Left lung (tissue), 10 donors: ENCODE measurements around the gene MICB. TPM values are rescaled to one million over a fixed set of nuclear protein-coding genes. Genes with fewer than 3 reads are reported as not detected.

Source experiments
- ATAC-seq: fragments of 200-7000 bp; cut with Tn5 transposase; one replicate; pipeline ENCODE4 v1.9.1; 2020; ENCODE audit warnings: moderate library complexity
- DNase-seq, 4 donors: peaks; one replicate each; pipeline ENCODE4 v3.0.0-alpha.2; 2013 to 2020
- H3K27ac ChIP-seq, 2 donors: fragments of 200-600 bp; sonication (generic) in 1 of 2; one replicate each; pipeline versions ENCODE4 v1.5.0 to v1.8.0; 2020 to 2021
- H3K27me3 ChIP-seq, 2 donors: fragments of 200-600 bp; sonication (generic) in 1 of 2; one replicate each; pipeline versions ENCODE4 v1.5.0 to v1.8.0; 2020 to 2021
- H3K36me3 ChIP-seq, 2 donors: fragments of 200-600 bp; sonication (generic) in 1 of 2; one replicate each; pipeline versions ENCODE4 v1.5.0 to v1.8.0; 2020 to 2021
- H3K4me1 ChIP-seq, 2 donors: fragments of 200-600 bp; one replicate each; pipeline ENCODE4 v1.8.0; 2021
- H3K4me3 ChIP-seq, 2 donors: fragments of 200-600 bp; sonication (generic) in 1 of 2; one replicate each; pipeline versions ENCODE4 v1.5.0 to v1.8.0; 2020 to 2021; ENCODE audit warnings: mild to moderate bottlenecking in 1 of 2
- H3K9me3 ChIP-seq, 2 donors: fragments of 200-600 bp; sonication (generic) in 1 of 2; one replicate each; pipeline versions ENCODE4 v1.5.0 to v1.8.0; 2020 to 2021
- CTCF ChIP-seq, 2 donors: fragments of 200-600 bp; sonication (generic) in 1 of 2; IDR thresholded peaks; one replicate each; pipeline versions ENCODE4 v1.5.0 to v1.8.0; 2021; ENCODE audit warnings: antibody characterized with exemption in 2 of 2
- intact Hi-C, 2 donors: fragments of 100-400 bp; cut with DNase I; formaldehyde crosslinking; loops; one replicate each; pipeline versions ENCODE4 v1.11.2 to v1.14.2; 2022
- polyA plus RNA-seq, 6 donors: library from polyadenylated mRNA; unstranded; fragments of 120-200 nt; gene quantifications; one replicate each; pipeline ENCODE4 v1.2.1, GENCODE V29; 2013; ENCODE audit not compliant: insufficient read length in 6 of 6
- total RNA-seq, 2 donors: library from RNA; stranded (reverse); fragmentation: NEBNext Ultra II Directional; extraction: Animal tissue kit (Norgen Biotek cat#: 25700); gene quantifications; one replicate each; pipeline ENCODE4 v1.2.1, GENCODE V29; 2021
- donor health status: DM: no; HTN: yes; CAD: no.
- donor health status: DM: no; HTN: no; CAD: no.

Gene MICB
- total and polyA plus RNA-seq, 8 donors = 0.80 to 11.3 (median 2.3) TPM

- DNase-seq (no peak), ATAC-seq (no peak)
- H3K27me3 ChIP-seq = no peaks in the 10 kb centered on the region
- TF ChIP-seq CTCF (IDR thresholded peaks at IDR 0.05) = no peak
- H3K9me3 ChIP-seq = no peaks in the 10 kb centered on the region
- intact Hi-C loops = no loop called here
- peaks cover 0 to 64% of the 10 kb centered on the region in 2 donors for H3K36me3 ChIP-seq
- peaks cover 20 to 61% of the 10 kb centered on the region in 2 donors for H3K4me1 ChIP-seq
- H3K4me3 ChIP-seq = peak overlapping the region in 1 of 2 donors; percentile 83
- no peak overlapping the region for H3K27ac ChIP-seq
Measured at GRCh38 chr6:31538805-31539400, 41.0 kb downstream of the MICB start.

GRCh38 chr6:31540640-31541039 is 42.7 kb downstream of the MICB start:
- Histone ChIP-seq H3K36me3 (peaks cover 0 to 47% of the 10 kb centered on the region in 2 donors), H3K4me1 (peaks cover 20 to 59% of the 10 kb centered on the region in 2 donors), H3K27ac (peak overlapping the region; percentile 95 to 96), H3K27me3 (no peaks in the 10 kb centered on the region), H3K9me3 (no peaks in the 10 kb centered on the region), H3K4me3 (peak overlapping the region; percentile 66 to 83)
- no peak for TF ChIP-seq CTCF (IDR thresholded peaks at IDR 0.05)
- no peak for DNase-seq
- intact Hi-C loops = loop anchor here in 1 of 2 donors (10.0 kb wide), 1 partner anchor 54 kb away; the partner anchor contains the start of gene NCR3
- ATAC-seq = no peak

- intact Hi-C loops = loop anchor here in 1 of 2 donors (10.0 kb wide), 1 partner anchor 54 kb away; the partner anchor contains the start of gene NCR3
- TF ChIP-seq CTCF (IDR thresholded peaks at IDR 0.05) = no peak
- H3K4me1 ChIP-seq = peaks cover 20 to 54% of the 10 kb centered on the region in 2 donors
- H3K27me3 ChIP-seq = no peaks in the 10 kb centered on the region
- H3K27ac ChIP-seq = peak overlapping the region; percentile 95 to 96
- peak overlapping the region; percentile 66 to 83 for H3K4me3 ChIP-seq
- no peaks in the 10 kb centered on the region for H3K9me3 ChIP-seq
- peaks cover 0 to 42% of the 10 kb centered on the region in 2 donors for H3K36me3 ChIP-seq
- ATAC-seq (peak; percentile 58), DNase-seq (peak; percentile 46 to 82 (median 58))
Measured at GRCh38 chr6:31541059-31541657, 43.2 kb downstream of the MICB start.

GRCh38 chr6:31541658-31542521 is 43.9 kb downstream of the MICB start, which contains the start of gene DDX39B:
Gene DDX39B (minus strand): TSS chr6:31542003. CDS start chr6:31540532, 1,471 bp downstream.
- intact Hi-C loops = loop anchor here in 1 of 2 donors (10.0 kb wide), 1 partner anchor 53 kb away; the partner anchor contains the start of gene NCR3
- DNase-seq = peak; percentile 97 to 98 (median 98)
- peak; percentile 90 for ATAC-seq
- Histone ChIP-seq H3K27ac (peak within 1 kb of the TSS; percentile 95 to 96), H3K4me3 (peak within 1 kb of the TSS; percentile 66 to 83), H3K9me3 (no peaks in the 10 kb centered on the region), H3K36me3 (peaks cover 0 to 34% of the 10 kb centered on the region in 2 donors), H3K4me1 (peaks cover 20 to 55% of the 10 kb centered on the region in 2 donors), H3K27me3 (no peaks in the 10 kb centered on the region)
- no peak for TF ChIP-seq CTCF (IDR thresholded peaks at IDR 0.05)
